ENCODE data around the gene SCRN1.

DNA sequence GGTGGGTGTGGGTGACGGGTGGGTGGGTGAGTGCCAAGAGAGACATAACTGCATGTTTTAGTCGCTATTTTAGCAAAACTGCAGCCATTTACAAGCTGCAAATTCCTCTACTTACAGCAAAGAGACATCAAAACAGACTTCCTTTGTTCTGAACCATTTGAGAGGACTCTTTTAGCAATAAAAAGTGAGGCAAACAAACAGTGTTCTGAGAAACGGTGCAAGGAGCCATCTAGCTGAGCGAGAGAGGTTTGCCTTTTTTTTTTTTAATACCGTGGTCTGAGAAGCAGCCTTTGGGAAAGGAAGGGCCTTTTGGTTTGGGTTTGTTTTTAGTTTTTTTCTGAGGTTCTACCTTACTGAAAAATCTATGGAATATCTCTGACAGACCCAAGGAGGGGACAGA is 62.9 kb downstream of the SCRN1 start:
- TF ChIP-seq, protein P1, sequence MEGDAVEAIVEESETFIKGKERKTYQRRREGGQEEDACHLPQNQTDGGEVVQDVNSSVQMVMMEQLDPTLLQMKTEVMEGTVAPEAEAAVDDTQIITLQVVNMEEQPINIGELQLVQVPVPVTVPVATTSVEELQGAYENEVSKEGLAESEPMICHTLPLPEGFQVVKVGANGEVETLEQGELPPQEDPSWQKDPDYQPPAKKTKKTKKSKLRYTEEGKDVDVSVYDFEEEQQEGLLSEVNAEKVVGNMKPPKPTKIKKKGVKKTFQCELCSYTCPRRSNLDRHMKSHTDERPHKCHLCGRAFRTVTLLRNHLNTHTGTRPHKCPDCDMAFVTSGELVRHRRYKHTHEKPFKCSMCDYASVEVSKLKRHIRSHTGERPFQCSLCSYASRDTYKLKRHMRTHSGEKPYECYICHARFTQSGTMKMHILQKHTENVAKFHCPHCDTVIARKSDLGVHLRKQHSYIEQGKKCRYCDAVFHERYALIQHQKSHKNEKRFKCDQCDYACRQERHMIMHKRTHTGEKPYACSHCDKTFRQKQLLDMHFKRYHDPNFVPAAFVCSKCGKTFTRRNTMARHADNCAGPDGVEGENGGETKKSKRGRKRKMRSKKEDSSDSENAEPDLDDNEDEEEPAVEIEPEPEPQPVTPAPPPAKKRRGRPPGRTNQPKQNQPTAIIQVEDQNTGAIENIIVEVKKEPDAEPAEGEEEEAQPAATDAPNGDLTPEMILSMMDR (conservative IDR thresholded peaks at IDR 0.05; ENCODE audit: low read depth in 2 of 2) = no peak
- TF ChIP-seq POLR2AphosphoS5 (IDR thresholded peaks at IDR 0.05; ENCODE audit: low read depth) (no peak), EZH2 (IDR thresholded peaks at IDR 0.05; ENCODE audit: low read depth, unreplicated experiment) (no peak), ZNF331 (CRISPR knock-in tag; IDR thresholded peaks at IDR 0.05; ENCODE audit: low read depth) (no peak), ZNF114 (CRISPR knock-in tag; IDR thresholded peaks at IDR 0.05) (no peak), EZH2phosphoT487 (IDR thresholded peaks at IDR 0.05; ENCODE audit: unreplicated experiment) (no peak), CREB1 (CRISPR knock-in tag; IDR thresholded peaks at IDR 0.05; ENCODE audit: low read depth) (no peak), JUNB (IDR thresholded peaks at IDR 0.05; ENCODE audit: unreplicated experiment) (no peak), STAT1 (IDR thresholded peaks at IDR 0.05; ENCODE audit: unreplicated experiment) (no peak), NANOG (IDR thresholded peaks at IDR 0.05; ENCODE audit: borderline replicate concordance) (no peak)
- TF ChIP-seq, protein P2, sequence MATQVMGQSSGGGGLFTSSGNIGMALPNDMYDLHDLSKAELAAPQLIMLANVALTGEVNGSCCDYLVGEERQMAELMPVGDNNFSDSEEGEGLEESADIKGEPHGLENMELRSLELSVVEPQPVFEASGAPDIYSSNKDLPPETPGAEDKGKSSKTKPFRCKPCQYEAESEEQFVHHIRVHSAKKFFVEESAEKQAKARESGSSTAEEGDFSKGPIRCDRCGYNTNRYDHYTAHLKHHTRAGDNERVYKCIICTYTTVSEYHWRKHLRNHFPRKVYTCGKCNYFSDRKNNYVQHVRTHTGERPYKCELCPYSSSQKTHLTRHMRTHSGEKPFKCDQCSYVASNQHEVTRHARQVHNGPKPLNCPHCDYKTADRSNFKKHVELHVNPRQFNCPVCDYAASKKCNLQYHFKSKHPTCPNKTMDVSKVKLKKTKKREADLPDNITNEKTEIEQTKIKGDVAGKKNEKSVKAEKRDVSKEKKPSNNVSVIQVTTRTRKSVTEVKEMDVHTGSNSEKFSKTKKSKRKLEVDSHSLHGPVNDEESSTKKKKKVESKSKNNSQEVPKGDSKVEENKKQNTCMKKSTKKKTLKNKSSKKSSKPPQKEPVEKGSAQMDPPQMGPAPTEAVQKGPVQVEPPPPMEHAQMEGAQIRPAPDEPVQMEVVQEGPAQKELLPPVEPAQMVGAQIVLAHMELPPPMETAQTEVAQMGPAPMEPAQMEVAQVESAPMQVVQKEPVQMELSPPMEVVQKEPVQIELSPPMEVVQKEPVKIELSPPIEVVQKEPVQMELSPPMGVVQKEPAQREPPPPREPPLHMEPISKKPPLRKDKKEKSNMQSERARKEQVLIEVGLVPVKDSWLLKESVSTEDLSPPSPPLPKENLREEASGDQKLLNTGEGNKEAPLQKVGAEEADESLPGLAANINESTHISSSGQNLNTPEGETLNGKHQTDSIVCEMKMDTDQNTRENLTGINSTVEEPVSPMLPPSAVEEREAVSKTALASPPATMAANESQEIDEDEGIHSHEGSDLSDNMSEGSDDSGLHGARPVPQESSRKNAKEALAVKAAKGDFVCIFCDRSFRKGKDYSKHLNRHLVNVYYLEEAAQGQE (IDR thresholded peaks at IDR 0.05; ENCODE audit: unreplicated experiment) = no peak
- TF ChIP-seq, protein P3, sequence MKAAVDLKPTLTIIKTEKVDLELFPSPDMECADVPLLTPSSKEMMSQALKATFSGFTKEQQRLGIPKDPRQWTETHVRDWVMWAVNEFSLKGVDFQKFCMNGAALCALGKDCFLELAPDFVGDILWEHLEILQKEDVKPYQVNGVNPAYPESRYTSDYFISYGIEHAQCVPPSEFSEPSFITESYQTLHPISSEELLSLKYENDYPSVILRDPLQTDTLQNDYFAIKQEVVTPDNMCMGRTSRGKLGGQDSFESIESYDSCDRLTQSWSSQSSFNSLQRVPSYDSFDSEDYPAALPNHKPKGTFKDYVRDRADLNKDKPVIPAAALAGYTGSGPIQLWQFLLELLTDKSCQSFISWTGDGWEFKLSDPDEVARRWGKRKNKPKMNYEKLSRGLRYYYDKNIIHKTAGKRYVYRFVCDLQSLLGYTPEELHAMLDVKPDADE (IDR thresholded peaks at IDR 0.05) = no peak

All from GM23338 (cell line).